ENCODE measurements around the gene GRAMD1B.
A peak's percentile ranks its signal among the peaks of the same experiment; 100 is the strongest.

GRAMD1B gene

DNA sequence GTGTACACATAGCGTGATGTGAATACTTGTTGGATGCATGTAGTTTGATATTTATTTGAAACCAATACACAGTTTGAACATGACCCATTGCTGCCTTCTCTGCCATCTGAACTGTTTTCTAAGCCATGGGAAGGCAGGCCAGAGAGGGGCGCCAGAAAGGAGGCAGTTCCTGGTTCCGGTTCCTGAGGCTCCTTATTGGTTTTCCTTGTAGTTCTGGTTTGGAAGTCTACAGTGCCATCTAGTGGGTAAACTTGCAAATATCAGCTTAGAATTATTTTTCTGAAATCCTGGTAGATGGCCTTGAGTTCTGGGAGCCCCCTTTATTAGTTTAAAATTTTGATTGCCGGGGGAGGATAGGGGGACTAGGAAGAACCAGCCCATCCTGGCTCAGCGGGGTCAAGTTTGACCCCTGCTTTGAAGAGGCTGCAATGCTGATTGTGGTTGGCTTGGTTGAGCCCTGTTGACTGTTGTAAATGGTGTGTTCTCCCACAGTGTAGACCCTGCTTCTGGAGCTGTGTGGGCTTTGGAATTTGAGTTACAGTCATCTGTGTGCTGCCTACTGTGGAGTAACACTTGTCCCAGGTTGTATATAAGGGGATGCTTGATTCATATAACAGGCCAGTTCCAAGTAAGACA, 48.4 kb downstream of the GRAMD1B start:
- DNase-seq, result peak; percentile 33

DNA sequence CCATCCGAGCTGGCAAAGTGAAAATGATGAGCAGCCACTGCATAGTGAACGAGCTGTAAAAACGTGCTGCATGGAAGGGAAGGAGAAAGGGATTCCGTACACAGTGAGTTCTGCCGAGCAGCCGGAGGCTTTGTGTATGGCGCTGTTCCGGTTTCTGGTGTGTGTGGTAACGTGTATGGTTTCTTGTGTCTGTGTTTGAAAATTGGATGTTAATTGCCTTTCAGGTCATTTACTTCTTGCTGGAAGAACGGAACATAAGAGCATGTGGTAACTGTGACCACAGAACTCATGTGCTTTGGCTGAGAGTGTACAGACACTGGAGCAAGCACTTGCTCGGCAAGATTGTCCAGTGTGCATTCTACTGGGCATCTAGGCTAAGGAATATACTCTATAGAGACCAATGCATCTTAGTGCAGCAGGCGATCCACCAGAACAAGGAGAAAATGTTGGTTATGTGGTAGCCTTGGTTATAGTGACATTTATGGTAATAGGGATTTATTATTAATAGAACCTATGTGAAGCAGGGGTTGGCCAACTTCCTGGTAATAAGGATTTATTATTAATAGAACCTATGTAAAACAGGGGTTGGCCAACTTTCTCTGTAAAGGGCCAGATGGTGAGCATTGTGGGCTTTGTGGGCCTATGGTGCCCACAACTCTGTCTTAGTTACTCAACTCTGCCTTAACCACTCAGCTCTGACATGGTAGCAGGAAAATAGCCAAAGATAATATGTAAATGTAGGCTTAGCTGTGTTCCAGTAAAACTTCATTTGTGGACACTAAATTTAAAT, 49.2 kb downstream of the GRAMD1B start:
- DNase-seq, result peak; percentile 28

DNA sequence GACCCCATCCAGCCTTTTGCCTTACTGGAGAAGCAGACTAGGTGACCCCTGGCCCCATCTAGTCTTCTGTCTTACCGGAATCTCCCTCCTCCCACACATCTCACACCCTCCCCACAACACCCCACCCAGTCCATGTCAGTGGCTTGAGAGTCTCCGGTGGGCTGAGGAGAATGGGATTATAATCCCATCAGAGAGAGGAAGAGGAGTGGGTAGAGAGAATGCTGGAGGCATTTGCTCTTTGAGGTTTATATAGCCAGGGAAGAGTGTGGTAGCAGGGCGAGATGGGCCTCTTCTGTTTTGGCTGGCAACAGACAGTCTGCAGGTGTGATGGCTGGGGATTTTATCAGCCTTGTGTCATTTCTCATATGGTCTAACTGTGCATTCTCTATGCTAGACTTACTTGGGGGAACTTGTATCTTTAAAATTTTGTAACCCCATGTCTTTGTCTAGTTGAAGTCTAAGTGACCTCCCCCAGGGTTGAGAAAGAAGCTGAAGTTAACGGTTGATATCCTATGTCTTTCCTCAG, 50.3 kb downstream of the GRAMD1B start:
- DNase-seq, result no peak

DNA sequence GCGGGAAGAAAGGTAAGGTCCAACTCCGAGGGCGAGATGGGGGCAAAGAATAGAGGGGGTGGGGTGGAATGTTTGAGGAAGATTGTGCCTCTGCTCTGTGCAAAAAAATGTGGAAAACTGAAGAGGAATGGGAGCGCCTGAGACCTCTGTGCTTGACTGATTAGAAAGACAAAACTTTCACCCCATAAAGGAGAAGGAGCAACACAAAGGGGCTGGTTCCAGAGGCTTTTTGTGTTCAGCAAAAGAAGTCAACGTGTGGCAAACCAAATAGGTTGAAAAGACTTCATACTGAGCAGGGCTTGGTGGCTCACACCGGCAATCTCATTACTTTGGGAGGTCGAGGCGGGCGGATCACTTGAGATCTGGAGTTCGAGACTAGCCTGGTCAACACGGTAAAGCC, 50.8 kb downstream of the GRAMD1B start:
- DNase-seq, result no peak

DNA sequence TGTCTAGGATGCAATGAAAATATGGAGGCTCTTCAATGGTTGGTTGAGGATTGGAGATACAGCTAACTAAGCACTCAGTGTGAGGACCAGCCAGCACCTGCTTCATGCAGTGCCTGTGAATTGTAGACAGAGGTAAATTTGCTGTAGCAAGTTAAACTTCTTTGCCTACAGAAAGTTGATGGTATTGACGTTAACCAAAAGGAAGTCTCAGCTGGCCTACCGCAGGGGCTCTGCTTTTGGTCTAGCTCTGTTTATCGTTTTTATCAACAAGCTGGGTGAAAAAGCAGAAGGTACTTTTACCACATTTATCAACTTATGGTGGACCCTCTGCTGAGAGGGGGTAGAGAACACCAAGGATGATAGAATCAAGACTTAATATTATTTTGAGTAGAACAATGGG, 51.6 kb downstream of the GRAMD1B start:
- no peak for DNase-seq

DNA sequence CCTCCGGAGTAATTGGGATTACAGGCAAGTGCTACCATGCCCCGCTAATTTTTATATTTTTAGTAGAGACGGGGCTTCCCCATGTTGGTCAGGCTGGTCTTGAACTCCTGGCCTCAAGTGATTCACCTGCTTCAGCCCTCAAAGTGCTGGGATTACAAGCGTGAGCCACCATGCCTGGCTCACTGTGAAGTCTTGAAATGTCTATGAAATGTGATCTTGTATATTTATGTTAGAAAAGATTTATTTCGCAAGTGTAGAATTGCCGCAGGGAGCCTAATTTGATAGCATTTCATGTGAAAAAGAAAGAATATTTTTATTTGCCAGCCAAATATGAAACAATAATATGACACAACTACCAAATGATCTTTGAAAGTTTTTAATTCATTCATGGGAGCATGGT, 52.1 kb downstream of the GRAMD1B start:
- no peak for DNase-seq

DNA sequence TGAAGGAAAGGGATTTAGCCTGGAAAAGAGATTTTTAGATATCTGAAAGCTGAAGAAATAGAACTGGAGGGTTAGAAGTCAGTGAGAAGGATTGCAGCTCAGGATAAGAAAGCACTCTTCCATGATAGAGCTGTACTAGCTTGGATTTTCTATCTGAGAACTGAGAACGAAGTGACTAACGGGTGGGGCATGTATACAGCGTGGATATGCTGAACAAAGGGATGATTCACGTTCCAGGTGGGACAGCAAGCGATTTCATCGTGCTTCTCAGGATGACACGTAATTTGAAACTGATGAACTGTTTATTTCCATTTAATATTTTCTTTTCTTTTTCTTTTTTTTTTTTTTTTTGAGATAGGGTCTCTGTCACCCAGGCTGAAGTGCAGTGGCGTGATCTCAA, 53.0 kb downstream of the GRAMD1B start:
- no peak for DNase-seq

DNA sequence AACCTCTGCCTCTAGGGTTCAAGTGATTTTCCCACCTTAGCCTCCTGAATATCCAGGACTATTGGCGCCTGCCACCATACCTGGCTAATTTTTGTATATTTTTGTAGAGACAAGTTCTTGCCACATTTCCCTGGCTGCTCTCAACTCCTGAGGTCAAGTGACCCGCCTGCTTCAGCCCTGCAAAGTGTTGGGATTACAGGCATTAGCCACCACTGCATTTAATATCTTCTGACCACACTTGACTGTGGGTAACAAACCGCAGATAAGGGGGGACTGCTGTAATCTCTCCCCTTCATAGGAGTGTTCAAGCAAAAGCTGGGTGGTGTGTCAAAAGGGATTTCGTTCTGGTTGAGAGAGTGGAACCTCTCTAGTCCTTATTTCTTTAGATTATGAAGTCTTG, 53.4 kb downstream of the GRAMD1B start:
- DNase-seq, result no peak

DNA sequence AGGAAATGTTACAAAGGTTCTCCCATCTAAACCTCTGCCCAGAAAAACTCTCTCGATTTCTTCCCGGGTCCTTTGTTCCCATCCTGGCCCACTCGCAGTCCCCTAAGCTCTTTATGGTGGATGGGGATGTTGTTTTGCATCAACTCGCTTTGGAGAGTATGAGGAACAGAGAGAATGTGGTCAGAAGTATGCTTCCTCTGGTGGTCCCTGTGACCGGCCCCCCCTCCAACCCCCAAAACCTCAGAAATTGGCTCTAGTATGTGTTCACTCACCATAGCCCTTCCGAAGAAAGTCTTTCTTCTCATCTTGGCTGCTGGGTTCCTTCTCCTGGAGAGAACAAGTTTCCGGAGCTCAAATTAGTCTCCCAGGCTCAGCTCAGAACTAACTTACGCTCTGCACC, 54.4 kb downstream of the GRAMD1B start:
- no peak for DNase-seq

DNA sequence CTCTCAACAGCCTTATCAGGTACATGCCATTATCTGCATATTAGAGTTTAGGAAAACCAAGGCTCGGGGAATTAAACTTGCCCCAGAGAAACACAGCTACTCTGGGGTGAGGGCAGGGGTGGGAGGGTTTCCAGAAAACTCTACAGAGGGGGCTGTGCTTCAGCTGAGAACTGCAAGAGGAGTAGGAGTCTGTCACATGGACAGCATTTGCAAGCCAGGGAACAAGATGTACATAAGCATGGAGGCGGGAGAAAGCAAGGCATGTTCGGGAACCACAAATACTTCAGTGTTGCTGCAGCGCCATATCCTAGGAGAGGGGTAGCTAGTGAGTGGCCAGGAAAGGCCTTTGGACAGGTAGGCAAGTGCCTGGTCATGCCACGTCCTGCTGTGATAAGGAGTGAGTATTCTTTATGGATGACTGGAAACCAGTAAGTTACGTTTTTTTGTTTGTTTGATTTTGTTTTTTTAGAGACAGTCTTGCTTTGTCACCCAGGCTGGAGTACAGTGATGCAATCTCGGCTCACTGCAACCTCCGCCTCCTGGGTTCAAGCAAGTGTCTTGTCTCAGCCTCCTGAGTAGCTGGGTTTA, 57.2 kb downstream of the GRAMD1B start:
- DNase-seq, result no peak

DNA sequence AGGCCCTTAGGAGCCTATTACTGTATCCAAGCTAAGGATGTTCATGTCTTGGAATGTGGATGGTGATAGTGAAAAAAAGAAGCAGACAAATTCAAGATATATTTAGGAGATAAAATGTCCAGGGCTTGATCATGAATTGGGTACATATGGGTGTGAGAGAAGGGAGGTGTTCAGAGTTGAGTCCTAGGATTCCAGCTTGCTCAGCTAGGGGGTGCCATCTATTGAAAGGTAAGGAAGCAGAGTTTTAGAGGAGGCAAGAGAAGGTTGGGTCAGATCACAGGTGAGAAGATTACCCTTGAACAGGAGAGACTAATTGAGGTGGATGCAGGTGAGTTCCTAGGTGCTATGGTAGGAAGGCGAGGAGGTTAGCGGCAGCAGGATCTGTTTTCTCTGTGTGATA, 60.5 kb downstream of the GRAMD1B start:
- DNase-seq, result no peak

DNA sequence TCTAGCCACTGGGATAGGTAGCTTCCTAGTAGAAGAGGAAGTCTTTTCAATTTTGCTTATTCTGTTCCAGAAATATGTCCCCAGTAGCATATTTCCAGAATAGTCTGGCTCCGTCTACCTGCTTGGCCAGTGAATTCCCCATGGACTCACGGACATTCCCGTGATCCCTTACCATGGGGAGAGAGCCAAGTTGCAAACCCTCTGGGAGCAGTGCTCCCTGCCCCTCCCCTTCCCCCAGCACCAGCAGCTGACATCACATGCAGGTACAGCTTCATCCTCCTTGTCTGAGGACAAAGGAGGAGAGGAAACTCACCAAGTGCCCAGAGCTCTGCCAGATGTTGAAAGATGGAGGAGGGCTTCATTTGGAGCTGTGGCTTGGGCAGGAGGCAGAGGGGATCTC, 61.2 kb downstream of the GRAMD1B start:
- no peak for DNase-seq

DNA sequence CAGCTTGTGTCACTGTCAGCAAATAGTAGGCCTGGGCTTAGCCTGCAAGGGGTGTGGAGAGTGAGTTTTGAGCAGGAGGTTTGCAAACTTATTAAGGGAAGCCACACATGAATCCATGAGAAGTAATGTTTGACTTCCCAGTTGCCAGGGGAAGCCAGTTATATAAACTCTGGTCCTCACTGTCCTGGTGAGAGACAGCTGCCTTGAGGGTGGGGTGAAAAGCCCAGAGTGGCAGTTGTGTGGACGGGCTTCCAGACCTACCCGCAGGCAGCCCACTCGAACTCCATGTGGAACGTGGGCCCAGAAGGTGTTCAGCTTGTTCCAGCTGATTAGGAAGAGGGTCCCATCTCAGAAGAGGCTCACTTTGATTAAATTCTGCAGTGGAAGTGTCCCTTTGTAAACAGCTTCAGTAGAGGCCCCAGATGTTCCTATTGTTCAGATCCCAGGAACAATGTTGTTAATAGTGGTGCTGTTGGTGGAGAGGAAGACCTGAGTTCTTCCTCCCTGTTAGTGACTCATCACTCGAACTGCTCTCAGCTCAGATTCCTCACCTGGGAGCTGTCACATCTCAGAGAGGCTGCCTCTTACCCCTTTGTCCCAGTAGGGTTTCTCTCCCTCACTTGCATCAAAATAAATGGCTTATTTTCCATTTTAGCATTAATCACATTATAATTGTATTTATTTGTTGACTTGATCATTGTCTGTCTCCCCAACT, 63.4 kb downstream of the GRAMD1B start:
- no peak for DNase-seq

DNA sequence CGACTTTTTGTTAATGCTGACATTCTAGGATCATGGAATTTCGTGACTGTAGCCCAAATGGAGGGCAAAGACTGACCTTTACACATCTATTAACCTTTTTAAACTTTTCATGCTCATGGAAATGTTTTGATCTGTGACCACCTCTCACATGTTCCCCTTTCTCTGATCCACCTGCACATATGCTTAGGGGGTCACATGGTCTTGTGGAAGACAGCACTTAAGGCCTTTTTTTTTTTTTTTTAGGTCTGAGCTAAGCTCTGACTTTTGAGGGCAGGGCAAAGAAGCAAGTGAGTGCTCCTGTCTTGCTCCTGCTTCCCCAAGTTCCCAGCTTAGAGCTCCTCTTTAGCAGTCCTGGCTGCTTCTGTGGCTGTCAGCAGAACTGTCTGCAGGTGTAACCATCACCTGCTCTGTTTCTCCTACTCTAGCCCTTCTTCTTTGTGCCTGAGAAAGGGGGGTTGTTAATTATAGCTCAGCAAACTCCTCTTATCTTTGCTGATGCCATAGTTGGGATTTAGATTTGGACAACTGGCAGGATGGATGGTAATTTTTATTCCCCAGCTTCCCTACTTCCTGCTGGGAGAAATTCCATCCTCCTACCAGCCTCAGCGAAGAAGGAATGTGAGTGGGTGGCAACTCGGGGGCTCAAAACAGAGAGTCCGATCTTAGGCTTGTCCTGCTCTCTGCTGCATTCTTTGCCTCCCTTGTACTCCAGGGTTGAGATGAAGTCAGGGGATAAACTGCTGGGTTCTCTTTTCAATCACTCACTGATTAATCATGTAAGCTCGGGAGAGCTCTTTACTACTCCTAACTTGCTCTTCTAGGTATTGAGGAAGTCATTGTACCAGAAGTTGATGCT, 64.4 kb downstream of the GRAMD1B start:
- DNase-seq, result no peak

DNA sequence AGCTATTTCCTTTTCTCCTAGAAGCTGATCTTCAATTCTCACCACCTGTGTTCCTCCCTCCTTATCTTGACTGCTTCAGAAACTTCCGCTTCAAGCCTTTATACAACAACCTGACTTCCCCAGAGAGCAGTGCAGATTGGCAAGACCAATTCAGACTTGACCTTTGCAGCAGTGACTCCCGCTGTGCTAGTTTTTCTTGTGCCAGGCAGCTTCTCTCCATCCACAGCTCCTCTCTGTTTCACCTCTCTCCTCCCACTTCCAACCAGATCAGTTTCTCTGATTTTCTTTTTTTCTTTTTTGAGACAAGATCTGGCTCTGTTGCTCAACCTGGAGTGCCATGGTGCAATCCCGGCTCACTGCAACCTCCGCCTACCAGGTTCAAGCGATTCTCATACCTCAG, 74.3 kb downstream of the GRAMD1B start:
- DNase-seq, result no peak

DNA sequence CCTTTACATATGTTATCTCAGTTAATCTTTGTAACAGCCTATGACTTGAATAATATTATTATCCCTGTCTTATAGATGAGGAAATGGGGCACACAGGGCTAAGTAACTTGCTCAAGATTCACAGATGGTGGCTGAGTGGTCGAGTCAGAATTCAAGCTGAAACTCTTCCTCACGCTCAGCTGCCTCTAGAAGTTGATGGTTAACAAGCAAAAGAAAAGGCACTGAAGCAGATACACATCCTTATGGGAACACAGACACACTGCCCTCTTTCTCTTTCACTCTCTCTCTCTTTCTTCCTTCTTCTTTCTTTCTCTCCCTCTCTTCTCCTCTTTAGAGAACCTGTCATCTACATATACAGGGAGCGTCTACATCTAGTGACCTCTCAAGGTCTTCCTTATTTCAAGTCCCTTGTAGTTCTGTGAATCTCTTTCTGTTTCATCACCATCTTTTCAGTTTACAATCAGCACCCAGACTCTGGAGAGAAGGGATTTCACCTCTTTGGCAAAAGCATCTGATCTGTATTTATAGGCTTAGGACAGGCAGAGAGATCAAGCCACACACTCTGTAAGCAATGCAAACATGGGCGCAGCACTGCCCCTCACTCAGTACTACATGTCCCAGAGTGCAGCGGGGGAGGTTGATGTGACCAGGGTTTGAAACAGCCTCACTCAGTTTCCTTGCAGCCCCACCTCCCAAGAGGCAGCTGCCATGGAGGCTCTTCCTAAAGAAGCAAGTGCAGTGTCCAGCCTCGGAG, 75.7 kb downstream of the GRAMD1B start:
- no peak for DNase-seq

DNA sequence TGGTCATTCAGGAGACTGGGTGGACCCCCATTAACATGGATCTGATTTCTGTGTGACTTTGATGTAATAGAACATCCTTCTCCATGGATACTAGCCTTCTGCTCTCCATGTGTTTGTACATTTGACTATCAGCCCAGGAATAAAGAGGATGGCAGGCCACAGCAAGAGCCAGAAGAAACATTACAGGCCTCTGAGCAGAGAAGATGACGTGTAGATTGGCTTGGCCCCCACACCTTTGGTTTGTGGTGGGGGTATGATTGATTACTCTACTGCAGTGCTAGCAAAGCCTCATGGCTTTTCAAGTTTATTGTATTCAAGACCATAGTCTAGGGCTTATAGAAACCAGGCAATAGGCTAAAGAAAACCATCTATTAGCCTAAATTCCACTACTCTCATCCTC, 77.0 kb downstream of the GRAMD1B start:
- no peak for DNase-seq

DNA sequence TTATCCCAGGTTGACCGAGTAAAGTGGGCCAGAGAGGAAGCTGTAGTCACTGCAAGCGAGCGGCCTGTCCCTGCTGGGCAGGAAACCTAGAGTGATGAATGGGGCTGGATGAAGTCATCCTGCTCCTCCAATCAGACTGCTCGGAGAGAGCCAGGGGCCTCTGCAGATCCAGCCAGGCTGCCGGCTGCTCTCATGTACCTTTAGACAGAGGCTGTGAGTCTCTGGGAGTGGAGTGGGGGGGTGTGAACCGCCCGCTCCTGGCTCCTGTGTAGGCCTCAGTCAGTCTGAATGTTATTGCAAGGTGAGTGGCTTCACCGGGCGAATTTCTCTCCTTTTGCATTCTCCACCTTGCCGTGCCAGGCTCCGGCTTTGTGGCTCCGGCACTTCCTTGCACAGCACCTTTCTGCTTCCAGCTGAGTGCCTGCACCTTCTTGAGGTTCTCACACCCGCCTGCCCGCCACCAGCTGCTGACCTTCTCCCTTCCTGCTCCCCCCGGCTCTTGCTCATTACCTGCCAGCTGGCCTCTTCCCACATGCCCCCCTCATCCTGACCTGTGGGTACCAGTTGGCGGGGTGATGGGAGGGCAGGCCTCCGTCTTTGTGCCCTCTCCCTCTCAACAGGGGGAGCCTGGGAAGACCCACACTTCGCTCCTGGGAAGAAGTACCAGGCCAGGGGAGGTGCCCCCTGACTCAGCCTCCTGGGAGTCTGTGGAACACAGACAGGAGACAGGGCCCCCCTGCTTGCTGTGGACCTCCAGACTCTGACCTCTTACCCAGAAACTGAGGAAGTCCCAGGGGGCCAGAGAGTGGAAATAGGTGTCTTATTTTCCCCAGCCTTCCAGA, 79.9 kb downstream of the GRAMD1B start:
- no peak for DNase-seq

DNA sequence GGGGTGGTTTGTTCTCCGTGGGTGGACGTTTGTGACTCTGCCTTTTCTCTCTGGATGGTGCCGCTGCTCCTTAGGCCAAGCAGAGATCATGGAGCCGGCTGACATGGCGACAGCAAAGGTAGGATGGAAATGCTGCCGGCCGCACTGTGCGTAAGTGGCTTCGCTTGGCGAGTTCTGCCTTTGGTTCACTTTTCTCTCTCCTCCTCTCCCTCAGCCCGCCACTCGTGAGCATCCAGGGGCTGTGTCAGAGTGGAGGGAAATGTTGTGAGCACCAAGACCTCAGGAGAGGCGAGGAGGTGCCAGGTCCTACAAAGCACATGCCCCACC, 80.5 kb downstream of the GRAMD1B start:
- DNase-seq, result no peak

DNA sequence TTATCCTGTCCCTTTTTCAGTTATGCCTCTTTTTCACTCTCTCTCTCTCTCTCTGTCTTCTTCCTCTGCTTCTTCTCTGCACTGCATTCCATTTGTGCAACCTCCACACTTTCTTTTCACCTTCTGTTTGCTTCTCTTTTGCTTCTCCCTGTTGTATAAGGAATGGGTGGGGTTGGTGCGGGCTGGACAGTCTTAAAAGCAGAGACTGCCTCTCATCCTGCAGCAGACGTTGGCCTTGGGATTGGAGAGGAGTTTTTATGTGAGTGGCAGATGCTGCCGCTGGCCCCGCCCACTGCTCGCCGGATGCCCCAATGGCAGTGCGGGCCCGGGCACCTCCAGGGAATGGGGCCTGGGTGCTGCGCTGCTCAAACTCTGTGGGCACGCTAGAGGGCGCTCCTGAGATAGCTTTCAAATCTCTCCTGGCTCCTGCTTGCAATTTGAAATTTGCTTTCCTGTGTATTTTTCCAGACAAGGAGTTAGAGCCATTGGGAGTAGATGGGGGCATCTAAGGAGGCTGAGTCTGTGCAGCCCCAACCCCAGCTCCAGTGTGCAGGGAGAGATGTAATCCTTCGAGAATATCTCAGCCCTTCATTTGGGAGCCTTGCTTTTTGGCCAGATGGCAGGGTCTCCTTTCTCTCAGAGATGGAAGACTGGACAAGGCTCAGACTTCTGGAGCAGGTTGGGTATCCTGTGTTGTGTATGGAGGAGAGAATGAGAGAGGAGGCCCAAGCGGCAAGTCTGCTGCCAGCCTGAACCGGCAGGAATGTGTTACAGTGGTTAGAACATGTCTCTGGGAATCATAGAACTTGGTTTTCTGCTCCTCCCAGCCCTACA, 81.2 kb downstream of the GRAMD1B start:
- DNase-seq, result peak; percentile 69
